NCI-H2107 (cell line): ENCODE results near the gene FAM32A.

Source experiments
- DNase-seq: peaks from one replicate; lab custom pipeline; 2025; lab: John Stamatoyannopoulos, UW

The FAM32A gene

GRCh38 chr19:16225279-16226183 lies 40.3 kb downstream of the FAM32A start:
- DNase-seq, result no peak

GRCh38 chr19:16226184-16226591 lies 41.0 kb downstream of the FAM32A start:
- DNase-seq, result no peak

GRCh38 chr19:16226878-16227836 lies 41.9 kb downstream of the FAM32A start:
- DNase-seq, result no peak

GRCh38 chr19:16227837-16228636 lies 42.8 kb downstream of the FAM32A start:
- no peak for DNase-seq

GRCh38 chr19:16228637-16229321 lies 43.6 kb downstream of the FAM32A start:
- DNase-seq, result no peak

GRCh38 chr19:16229322-16229641 lies 44.1 kb downstream of the FAM32A start:
- no peak for DNase-seq

GRCh38 chr19:16232127-16232526 lies 46.9 kb downstream of the FAM32A start:
- no peak for DNase-seq

- no peak for DNase-seq
Measured at GRCh38 chr19:16232568-16232967, 47.4 kb downstream of the FAM32A start.

GRCh38 chr19:16233081-16233776 lies 48.0 kb downstream of the FAM32A start:
- DNase-seq, result no peak

- no peak for DNase-seq
Measured at GRCh38 chr19:16233836-16234551, 48.8 kb downstream of the FAM32A start.

GRCh38 chr19:16234552-16235445 lies 49.6 kb downstream of the FAM32A start:
- DNase-seq, result no peak

- DNase-seq, result no peak
Measured at GRCh38 chr19:16235811-16236652, 50.8 kb downstream of the FAM32A start.
